ENCODE data around the gene CYP2W1. TPM values are rescaled to one million over a fixed set of nuclear protein-coding genes. Genes with fewer than 3 reads are reported as not detected.

The CYP2W1 gene
- total RNA-seq, 4 donors from 2014 or later = not detected

DNA sequence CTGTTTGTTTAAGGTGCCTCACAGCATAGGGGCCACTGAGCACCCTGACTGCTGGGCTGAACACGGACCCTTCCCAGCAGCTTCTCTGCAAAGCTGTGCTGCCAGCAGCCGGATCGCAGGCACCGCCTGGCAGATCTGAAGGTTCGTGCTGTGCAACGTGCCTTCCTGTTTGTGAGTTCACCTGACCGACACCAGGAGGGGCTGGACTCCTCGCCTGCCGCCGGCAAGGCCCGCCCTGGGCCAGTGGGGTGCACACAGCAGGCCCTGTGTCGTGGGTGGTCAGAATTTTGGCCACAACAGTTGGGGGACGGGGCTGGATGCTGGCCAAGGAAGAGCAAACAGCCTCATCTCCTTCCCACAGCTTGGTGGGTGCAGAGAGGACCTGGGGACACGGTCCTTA, 12.6 kb downstream of the CYP2W1 start:
- TF ChIP-seq CTCF (IDR thresholded peaks at IDR 0.05; ENCODE audit: low read depth) = no peak

DNA sequence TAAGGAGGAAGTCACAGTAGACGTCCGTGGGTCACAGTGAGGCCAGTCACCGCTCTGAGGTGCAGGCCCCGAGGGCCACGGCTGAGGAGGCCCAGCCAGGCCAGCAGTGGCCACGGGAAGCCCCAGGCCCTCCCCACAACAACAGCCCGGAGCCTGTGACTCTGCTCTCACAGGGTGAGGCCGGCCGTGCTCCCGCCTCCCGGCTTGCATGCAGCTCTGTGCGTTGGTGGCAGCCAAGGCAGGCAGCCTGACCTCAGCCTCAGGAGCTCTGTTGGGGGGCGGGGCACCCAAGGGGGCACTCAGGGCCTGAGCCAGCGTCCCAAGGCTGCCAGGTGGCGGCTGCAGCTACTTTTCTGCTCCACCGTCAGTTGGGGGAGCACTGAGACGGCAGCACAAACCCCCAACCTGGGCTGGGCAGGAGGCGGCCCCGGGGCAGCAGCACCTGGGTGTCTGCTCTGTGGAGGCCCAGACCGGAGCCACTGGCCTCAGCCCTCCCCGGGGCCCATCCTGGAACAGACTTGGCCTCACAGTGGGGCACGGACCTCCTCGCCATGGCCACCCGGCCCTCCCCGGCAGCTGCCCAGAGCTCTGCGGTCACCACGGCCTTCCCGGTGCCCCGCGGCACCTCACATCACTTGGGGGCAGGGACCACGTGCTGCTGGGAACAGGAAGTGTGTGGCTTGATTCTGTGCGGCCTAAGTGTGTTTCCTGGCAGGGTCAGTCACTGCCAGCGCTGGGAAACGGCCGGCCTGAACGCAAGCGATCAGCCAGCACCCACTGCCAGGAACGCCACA, 13.3 kb downstream of the CYP2W1 start:
- TF ChIP-seq CTCF (IDR thresholded peaks at IDR 0.05; ENCODE audit: low read depth) = no peak

DNA sequence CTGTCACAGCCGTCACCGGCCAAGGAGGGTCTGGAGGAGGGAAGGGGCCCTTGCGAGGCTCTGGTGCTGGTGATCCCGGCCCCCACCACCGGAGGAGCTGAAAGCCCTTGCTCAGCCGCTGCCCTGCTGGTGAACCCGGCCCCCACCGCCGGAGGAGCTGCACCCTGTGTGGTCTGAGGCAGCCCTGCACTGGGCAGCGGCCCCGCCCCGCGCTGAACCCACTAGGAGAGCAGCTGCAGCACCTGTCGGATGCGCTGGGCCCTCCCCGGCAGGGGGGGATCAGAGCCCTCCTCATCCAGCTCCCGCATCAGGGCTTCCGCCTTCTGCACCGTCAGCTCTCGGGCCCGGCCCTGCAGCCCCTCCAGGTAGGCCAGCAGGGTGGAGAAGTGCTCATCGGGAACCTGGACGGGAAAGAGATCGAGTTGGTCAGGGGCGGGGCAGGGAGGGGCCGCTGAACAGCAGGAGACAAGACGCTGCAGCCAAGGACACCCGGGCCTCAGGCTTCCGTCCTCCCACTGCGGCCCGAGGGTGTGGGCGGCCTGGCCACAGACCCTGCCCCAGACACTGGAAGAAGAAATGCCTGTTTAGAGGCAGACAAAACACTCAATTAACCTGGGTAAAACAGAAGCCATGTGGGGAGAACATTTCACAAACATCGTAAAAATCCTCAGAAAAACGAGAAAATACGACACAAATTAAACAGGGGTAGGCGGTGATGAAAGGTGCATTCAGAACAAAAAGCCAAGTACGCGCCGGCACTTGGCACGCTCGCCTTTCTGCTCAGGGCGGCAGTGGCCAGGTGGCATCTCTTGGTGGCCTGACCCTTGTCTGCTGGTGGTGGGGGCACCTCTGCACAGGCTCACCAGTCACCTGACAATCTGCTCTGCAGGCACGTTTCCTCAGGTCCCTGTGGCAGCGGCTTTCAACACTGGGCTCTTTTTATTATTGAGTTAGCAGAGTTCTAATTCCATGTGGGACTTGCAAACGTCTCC, 14.7 kb downstream of the CYP2W1 start:
- no peak for TF ChIP-seq CTCF (IDR thresholded peaks at IDR 0.05; ENCODE audit: low read depth)

GRCh38 chr7:999149-999879, 16.3 kb downstream of the CYP2W1 start:
- TF ChIP-seq CTCF (IDR thresholded peaks at IDR 0.05; ENCODE audit: low read depth) = no peak

GRCh38 chr7:999941-1000935, 17.3 kb downstream of the CYP2W1 start:
- TF ChIP-seq CTCF (IDR thresholded peaks at IDR 0.05; ENCODE audit: low read depth) = no peak

DNA sequence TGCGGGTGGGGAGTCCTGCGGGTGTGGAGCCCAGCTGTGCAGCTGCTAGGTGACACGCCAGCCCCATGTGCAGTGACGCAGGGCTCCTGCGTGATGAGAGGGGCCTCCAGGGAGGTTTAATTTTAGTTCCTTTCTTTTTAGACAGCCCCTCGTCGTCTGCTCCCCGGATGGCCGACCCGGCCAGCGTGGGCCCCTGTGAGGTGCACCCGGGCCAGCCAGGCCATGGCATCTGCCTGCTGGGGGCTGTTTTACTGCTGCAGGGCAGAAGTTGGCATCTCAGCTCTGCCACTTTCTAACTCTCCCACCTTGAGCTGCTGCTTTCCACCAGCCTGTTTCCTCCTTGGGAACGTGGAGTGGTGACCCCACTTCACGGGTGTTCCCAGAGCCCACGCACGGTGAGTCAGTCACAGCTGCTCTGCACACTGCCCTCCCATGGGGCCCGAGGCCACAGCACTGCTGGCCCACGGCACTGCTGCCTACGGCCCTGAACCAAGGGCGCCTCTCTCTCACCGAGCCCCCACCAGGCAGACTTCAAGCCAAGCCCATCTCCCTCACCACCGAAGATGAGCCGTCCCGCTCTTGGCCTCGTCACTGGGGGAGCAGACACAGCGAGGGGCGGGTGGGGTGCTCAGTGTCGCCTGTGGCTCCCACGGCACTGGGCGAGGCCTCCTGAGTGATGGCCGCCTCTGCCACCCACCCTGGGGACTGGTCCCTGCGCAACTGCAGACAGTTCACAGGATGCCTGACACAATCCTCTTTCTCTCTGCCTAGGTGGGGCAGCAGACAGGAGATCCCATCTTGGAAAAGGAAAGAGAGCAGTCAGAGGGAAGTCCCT, 21.3 kb downstream of the CYP2W1 start:
- no peak for TF ChIP-seq CTCF (IDR thresholded peaks at IDR 0.05; ENCODE audit: low read depth)

Measured in subcutaneous adipose tissue (tissue), 4 donors.